Measurements from ENCODE around the gene BRINP1.

BRINP1 gene, protein sequence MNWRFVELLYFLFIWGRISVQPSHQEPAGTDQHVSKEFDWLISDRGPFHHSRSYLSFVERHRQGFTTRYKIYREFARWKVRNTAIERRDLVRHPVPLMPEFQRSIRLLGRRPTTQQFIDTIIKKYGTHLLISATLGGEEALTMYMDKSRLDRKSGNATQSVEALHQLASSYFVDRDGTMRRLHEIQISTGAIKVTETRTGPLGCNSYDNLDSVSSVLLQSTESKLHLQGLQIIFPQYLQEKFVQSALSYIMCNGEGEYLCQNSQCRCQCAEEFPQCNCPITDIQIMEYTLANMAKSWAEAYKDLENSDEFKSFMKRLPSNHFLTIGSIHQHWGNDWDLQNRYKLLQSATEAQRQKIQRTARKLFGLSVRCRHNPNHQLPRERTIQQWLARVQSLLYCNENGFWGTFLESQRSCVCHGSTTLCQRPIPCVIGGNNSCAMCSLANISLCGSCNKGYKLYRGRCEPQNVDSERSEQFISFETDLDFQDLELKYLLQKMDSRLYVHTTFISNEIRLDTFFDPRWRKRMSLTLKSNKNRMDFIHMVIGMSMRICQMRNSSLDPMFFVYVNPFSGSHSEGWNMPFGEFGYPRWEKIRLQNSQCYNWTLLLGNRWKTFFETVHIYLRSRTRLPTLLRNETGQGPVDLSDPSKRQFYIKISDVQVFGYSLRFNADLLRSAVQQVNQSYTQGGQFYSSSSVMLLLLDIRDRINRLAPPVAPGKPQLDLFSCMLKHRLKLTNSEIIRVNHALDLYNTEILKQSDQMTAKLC

DNA sequence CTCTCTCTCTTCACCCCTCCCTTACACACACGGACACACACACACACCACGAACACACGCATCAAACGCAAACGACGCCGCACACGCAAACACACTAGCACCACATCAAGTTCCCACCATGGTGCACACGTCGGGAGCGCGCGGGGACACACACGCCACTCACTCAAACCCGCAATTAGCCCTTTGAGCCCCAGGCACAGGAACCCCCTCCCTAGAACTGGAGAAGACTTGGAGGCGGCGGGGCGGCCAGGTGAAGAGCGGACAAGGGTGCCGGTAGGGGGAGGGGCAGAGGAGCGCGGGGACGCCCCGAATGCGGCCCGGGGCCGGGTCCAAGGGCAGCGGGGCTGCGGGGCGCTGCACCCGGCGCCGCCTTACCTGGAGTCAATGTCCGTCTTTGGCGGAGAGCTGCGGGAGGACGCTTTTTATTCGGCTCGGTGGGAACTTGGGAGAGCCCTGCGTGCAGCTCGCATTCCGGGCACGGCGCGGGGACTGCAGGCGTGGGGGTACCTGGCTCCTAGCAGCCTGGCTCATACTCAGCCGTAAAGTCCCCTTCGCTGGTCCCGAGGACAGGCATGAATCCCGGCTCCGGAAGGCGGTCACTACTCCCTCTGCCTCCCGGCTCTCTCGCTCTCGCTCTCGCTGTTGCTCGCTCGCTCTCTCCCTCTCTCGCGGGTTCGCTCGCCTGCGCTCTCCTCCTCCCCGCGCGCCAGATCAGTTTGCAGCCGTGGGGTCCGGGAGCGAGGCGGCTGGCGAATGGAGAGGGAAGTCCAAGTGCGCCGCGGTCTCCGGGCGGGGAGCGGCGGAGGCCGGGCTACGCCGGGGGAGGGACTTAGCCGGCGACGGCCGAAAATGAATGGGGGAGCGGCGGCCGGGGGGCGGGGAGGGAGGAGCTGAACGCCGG is at the start of gene BRINP1:
Gene BRINP1 (minus strand): TSS at position 755 of the 901 bp plus-strand sequence. CDS start 56,080 bp downstream, outside the sequence.
- no peak for DNase-seq (ENCODE audit: low read depth)

DNA sequence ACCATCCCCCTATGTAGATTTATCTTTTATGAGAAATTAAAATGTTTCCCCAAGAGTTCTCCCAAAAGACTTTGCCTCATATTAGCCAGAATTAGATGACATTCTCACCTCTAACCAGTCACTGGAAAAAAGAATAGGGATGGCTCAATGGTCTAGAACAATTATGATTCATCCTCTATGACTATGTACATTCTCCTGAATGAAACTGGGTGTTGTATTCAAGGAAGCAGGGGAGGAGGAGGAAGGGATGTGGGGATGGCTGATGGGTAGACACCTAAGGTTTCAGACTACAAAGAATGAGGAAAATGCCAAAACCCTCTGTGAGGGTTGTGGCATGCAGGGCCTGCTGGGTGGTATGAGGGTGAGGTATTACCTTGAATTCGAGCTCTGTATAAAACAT is 49.5 kb upstream of the BRINP1 start:
- DNase-seq (ENCODE audit: low read depth) = no peak

DNA sequence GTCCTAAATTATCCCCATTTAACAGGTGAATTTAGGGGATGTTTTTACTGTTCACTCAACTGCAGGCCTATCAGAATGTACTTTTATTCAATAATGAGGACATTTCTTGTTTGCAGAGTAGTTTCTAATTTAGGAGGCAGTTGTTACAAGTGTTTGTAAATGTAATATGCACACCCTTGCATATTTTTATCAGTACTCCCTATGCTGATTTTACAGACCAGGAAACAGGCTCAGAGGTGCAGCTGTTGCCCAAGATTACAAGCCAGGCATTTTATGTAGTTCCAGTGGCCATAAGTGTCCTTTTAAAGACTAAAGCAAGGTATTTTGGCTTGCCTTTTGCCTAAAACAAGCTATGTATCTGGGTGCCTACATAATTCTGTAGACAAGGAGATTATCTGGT is 47.6 kb upstream of the BRINP1 start:
- no peak for DNase-seq (ENCODE audit: low read depth)

DNA sequence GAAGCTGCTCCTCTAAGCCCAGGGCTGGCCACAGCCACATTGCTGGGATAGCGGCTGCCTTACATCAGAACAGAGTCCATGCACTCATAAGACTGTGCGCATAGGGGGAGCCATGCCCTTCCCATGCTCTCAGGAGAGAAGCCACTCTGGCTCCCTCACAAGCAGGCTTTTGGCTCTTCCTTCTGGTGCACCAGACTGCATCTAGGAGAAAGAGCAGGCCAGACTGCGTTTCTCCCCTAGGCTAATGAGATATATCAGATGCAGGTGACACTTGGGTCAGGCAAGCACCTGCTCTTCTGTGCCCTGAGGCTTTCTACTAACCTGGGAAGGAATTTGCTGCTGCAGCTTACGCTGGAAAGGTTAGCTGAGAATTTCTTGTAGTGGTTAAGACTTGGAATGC is 43.2 kb upstream of the BRINP1 start:
- no peak for DNase-seq (ENCODE audit: low read depth)

DNA sequence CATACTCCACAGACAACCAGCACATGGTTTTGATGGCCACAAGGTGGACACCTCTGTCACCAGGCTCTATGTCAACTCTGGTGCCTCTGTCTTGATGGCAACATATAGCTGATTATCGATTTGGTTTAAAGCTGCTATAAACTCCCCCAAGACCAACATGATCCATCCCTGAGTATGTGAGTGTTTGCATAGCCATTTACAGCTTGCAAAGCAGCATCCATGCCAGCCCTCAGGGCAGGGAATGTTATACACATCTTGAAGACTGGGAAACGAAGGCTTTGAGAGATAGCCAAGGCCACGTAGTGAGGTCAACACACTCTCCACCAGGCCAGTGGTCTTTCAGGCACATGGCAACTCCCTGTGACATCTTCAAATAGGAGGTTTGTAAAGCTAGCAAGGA is 40.3 kb upstream of the BRINP1 start:
- DNase-seq (ENCODE audit: low read depth) = no peak

DNA sequence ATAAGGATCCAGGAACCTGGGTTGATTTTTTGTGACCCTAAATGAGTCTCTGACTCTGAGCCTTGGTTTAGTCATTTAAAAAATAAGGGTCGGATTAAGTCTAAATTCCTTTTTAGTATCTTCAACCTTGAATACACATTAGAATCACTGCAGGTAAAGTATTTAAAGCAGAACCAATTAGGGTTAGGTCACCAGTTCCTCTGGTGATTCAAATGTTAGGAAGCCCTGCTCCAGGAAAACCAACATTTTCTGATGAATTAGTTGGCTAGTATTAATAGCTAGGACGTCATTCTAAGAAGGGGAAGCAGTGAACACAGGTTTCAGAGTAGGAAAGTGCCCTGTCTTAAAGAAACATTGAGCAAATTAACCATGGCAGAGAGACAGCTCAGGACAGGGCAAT is 31.4 kb upstream of the BRINP1 start:
- DNase-seq (ENCODE audit: low read depth) = no peak

DNA sequence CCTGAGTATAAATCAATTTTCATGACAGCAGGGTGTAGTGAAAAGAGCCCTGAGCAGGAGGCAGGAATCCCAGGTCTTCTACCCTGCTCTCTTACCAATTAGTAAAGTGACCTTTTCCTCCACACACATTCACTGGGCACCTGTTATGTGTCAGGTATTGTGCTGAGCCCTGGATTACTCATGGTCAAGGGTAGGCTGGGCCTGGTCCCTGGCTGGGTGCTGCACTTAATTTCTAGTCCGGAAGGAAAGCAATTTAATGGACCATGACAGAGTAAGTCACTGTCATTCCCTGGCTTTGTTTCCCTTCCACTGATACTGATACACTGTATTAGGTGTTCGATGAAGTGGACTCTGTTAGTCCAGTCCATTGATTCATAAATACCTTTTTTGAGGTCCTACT is 29.1 kb upstream of the BRINP1 start:
- no peak for DNase-seq (ENCODE audit: low read depth)

DNA sequence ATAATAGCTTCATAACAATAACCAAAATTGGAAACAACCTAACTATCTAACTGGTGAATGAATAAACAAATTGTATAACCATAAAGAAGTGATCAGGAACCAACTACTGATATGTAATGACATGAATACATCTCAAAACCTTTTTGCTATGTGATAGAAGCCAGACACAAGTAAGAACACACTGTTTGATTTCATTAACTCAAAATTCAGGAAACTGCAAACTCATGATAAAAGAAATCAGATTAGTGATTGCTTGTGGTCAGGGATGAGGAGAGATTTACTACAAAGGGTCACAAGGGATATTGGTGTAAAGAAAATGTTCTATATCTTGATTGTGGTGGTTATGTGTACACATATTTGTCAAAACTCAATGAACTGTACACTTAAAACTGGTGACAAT is 22.6 kb upstream of the BRINP1 start:
- no peak for DNase-seq (ENCODE audit: low read depth)

DNA sequence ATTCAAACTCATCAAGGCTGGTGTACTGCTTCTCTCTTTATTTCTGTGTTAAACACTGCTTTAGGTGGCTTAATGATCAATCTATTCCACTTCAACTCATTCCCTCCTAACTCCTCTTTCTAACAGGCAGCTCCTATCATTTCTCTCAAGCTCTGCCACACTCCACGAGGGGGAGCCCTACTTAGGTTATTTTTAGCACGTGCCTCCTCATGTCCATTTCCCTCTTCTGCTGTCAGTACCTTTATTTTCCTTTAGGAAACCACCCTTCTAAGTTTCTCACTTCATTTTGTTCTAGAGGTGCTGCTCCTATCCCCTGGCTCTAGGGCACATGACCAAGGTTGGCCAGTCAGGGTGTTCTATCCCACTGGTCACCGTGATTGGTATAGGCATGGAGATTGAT is 6.7 kb upstream of the BRINP1 start:
- no peak for DNase-seq (ENCODE audit: low read depth)

DNA sequence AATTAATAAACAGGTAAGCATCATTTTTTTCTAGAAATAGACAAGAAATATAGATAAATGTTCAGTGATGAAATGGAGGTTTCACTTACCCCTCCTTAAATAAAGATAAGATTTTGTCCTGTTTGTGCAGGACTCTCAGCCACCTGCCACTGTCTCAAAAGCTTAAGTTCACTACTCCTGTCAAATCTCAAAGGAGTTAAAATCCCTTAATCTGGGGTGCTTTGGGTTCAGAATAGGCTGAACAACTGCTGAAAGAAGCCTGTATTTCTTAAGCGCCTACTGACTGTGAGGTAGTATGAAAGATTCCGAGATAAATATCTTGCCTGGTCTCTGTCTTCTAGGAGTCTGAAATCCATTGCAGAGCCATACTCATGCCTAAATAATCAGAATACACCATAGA is 3.7 kb upstream of the BRINP1 start:
- DNase-seq (ENCODE audit: low read depth) = no peak

DNA sequence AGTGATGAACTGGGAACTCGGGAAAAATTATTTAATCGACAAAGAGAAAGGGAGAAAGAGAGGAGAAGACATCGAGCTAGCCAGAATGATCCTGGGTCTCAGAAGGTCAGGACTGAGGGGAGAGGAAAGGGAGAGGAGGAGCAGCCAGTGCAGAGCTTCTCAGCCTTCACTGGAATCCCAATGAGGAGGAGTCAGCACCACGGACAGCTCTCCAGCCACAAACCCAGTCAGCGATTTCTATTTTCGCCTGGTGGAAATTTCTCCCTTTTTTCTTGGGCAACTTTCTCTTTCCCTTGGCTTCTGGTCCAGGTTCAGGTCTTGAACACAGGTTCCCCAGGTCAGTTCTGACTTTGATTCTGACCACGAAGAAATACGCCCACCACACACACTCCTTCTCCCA is 1.6 kb upstream of the BRINP1 start:
- DNase-seq (ENCODE audit: low read depth) = no peak

DNA sequence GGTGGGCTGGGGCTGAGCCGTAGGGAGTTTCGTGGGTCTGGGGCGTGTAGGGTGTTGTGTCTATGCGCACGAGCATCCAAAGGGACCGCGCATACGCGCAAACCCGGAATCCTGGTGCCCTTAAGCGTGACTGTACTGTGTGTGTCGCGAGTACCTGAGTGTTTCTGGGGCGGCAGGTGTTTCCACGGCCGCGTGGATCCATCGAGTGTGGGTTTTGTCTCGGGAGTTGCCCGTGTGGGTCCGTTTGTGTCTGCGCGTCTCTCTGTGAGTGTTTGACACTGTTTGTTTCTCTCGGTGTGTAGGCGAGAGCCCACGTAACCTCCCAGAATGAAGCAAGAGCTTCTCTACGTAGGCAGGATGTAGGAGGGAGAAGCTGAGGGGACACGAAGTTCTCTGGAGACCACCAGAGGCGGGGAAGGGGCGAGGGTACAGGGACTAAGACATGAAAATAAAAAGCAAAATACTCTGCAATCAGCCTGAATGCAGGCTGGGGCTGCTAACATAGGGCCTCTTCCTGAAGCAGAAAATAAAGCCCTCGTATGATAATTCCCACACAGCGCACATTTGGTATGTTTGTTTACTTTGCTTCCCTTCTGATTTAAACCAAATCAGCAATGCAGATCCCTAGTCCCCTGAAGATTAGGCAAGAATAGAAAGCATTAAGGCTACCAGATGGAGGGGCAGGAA is 588 bp upstream of the BRINP1 start:
- DNase-seq (ENCODE audit: low read depth) = no peak

DNA sequence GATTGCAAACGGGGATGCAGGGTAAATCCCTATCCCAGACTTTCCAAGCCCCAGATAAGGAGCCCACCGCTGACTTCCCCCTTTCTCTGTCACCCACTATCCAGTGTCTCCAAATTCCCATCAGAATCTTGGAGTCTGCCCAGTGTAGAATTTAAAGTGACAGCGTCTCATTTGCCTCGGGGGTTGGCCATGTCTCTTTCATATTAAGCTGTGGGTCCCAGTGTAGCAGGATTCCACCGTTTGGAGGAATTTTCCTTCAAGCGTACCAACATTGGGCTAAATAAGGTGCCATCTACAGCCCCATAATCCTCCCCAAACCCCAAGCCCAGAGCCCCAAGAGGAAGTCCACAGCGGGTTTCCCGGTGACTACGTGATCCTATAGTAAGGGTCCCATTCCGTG is 1.1 kb downstream of the BRINP1 start:
- DNase-seq (ENCODE audit: low read depth) = no peak

DNA sequence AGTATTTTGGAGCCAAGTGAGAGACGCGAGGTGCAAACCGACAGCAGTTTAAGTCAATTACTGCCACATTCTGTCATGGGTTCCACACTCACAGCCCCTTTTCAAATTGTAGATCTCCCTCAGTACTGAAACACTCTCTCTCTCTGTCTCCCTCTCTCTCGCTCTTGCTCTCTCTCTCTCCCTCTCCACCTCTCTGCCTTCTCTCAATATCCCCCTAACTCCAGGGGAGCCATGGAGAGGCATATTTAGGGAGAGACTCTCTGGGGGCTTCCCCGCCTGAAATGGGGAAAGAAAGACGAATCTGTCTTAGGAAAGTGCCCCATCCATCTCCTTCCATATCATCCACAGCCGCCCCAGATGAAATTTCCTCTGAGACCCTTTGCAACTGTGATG is 1.6 kb downstream of the BRINP1 start:
- DNase-seq (ENCODE audit: low read depth) = no peak

DNA sequence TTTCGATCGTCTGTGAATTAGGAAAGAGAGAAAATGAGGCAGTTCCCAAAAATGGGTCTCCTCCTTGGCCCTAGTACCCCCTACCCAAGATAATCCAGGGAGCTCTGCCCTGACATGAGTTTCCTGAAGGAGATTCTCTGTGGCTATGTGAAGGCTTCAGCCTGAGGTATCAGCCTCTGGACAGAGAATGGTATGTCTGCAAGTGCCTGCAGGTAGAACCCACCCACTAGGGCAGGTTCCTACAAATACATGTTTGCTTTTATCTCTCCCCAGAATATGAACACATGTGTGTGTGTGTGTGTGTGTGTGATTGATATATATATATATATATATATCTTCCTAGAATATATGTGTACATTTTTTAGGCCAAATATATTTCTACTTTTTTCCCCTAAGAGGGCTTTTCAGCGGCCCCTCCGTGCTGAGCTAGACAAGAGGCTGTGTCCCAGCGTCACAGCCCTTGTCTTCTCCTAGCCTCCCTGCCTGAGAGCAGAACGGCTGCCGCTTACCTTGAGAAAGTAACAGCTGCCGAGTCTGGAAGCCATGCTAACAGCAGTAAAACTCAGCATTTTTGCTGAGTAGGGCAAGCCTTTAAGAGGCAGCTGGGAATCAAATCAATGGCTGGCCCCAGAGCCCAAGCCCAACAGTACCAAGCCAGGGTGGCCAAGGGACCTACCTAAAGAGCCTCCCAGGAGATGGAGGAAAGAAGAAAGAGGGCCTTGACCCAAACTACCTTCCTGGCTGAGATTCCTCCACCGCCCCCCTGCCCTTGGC is 2.1 kb downstream of the BRINP1 start:
- no peak for DNase-seq (ENCODE audit: low read depth)

DNA sequence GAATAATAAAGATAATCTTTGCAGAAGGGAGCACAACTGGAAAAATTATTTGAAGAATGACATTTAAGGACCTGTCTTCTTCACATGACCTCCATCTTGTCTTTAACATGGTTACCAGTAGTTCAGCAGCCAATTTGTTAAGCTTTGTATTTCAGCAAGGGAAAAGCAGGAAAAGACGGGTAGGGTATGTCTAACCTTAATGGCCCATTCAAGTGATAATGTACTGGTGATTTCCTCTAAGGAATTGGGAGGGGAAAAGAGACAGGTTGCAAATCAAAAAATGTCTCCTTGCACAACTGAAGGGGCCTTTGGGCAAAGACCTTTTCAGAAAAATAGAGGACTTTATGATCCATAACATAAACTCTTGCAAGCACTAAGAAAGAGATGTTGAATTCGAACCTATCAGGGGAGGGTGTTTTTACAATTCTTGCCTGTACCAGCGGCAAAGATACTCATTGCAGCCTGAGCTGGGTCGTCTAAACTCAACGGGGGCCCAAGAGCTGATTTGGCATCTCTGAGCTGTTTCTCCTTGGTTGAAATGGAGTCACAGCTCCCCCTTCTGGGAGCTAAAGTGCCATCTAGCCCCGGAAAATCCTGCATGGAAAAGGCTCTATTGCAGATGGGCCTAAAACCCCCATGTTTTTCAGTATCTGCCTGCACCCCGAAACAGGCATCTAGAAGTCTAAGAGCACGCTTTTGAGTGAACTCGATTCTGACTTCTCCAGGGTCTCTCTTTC is 3.8 kb downstream of the BRINP1 start:
- DNase-seq (ENCODE audit: low read depth) = no peak

DNA sequence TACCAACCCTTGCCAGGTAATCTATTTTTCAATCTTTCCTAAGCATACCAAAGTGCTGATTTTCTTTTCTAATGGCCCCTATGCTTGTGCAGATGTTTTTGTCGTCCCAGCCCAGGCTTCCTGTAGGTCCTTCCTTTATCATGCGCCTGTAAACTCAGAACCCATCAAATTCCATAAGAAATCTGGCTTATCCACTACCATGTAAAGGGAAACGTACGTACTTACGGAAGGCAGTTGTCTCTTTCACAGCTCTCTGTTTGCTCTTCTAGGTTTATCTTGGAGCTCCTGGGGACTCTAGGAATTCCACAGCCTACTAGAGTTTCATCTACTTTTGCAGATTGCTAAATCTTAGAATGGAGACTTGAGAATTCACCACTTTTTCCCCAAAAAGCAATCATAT is 9.0 kb downstream of the BRINP1 start:
- no peak for DNase-seq (ENCODE audit: low read depth)

DNA sequence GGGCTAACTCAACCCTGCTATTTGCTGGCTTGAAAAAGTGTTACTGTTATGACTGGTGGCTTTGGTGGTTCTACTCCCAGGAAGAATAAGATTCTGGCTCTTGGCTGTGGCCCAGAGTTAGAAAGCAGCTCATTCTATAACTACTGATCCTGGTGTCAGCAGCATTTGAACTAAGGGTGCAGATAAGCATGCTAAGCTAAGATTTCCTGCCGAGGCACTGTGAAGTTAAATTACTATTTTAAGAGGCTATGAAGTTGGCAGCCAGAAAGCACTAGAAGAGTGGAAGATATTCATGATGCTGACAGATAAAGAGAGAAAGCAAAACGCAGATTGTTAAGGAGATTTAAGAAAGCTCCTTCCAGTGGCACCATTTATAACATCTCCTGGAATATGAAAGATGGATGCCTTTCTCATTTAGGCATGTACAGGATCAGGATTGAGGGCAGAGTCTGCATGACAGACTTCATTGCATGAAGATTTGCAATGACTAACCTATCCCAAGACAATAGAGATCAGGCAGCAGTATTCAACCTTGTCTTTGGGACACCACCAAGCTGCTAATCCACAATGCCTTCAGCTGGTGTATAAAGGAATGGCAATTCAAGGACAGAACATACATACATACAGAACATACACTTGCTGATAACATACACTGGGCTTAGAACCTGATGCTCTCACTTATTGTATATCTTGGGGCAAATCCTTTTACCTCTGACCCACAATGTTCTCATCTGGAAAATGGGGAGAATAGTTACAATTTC is 11.7 kb downstream of the BRINP1 start:
- no peak for DNase-seq (ENCODE audit: low read depth)

DNA sequence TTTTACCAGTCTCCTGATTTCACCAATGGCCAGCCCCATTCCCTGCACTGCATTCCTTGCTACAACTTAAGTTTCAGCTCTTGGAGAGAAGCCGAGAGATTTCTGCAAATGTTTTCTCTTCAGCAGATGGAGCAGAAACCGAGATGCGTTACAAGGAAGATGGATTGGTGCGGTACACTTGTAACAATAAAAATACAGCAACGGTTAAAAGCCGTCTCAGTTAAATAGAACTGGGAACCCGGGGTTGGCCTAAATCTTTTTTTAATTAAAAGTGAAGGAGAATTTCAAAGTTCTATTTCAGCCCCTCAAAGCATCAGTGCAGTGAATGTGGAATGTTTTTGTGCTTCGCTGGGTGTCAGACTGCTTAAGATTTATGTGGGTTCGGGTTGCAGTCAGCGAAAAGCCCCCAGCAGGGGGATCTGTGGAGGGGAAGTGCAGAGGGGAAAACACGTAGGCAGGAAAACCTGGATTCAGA is 19.8 kb downstream of the BRINP1 start:
- no peak for DNase-seq (ENCODE audit: low read depth)
